ENCODE results near the gene NANP. TPM values are rescaled to one million over a fixed set of nuclear protein-coding genes. Genes with fewer than 3 reads are reported as not detected.

The NANP gene
- total RNA-seq, 1 experiment from 2014 or later, result 7.1 TPM

DNA sequence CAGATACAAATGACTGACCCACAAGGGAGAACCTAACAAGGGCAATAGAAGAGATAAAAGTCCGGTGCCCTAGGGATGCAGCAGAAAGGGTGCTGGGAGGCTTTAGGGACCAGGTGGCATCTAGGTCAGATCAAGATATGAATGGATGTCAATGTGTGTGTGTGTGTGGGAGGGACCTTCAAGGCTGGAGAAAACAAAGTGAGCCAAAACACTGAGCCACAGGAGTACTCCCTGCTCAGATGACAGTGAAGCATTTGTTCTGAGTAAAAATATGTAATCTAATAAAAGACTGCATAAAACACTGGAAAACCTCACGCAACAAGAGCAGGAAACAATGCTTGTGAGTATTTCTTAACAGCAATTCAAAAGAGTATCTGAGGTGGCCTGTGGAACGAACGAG lies 44.6 kb upstream of the NANP start:
- peaks cover 6 to 8% (median 7%) of the 10 kb centered on the region in 3 experiments; a peak in 6 of 7 replicates for H3K36me3 Mint-ChIP-seq (ENCODE audit: insufficient read depth in 1 of 3, low read depth in 3 of 3)

More for the DNA sequence above, 44.6 kb upstream of the NANP start:
- Histone ChIP-seq H3K79me1 (ENCODE audit: insufficient read depth, low read depth, low read length, poor library complexity, severe bottlenecking) (no peaks in the 10 kb centered on the region), H3K79me2 (ENCODE audit: insufficient read depth, low read length) (no peaks in the 10 kb centered on the region), H4K8ac (replicated peaks; ENCODE audit: insufficient read length, low read depth, low read length) (no peak overlapping the region), H3K4ac (ENCODE audit: low read depth, low read length) (no peak overlapping the region), H3K56ac (ENCODE audit: insufficient read length, low read depth, low read length) (no peak overlapping the region), H2BK12ac (ENCODE audit: insufficient read length, low read depth, low read length) (no peak overlapping the region), H4K91ac (ENCODE audit: insufficient read length, low read depth, low read length) (no peak overlapping the region), H3K9ac (ENCODE audit: extremely low read depth, insufficient read length, low read length) (no peak overlapping the region), H3K23ac (ENCODE audit: insufficient read length, low read depth, low read length) (no peak overlapping the region), H2BK120ac (ENCODE audit: low read depth, low read length, poor library complexity, severe bottlenecking) (no peak overlapping the region), H3T11ph (ENCODE audit: low read length) (no peak overlapping the region), H2BK20ac (ENCODE audit: low read depth, low read length, poor library complexity, severe bottlenecking) (no peak overlapping the region), H4K5ac (ENCODE audit: insufficient read length, low read depth, low read length) (no peak overlapping the region), H2AFZ (ENCODE audit: low read length) (no peak overlapping the region), H3K23me2 (ENCODE audit: insufficient read length, low read depth, low read length, poor library complexity, severe bottlenecking) (no peaks in the 10 kb centered on the region), H3K27ac (ENCODE audit: insufficient read length, low read depth, low read length) (no peak overlapping the region), H3K4me1 (ENCODE audit: insufficient read depth, low read length) (no peaks in the 10 kb centered on the region), H2BK15ac (ENCODE audit: low read depth, low read length) (no peak overlapping the region), H3K27me3 (ENCODE audit: insufficient read depth, low read length) (no peaks in the 10 kb centered on the region), H2AK5ac (ENCODE audit: insufficient read length, low read length) (no peak overlapping the region), H3K4me2 (ENCODE audit: insufficient read depth, insufficient read length, low read length) (no peak overlapping the region), H2BK5ac (ENCODE audit: insufficient read length, low read length) (no peak overlapping the region), H3K14ac (ENCODE audit: insufficient read depth, low read length) (no peak overlapping the region), H3K9me3 (ENCODE audit: control insufficient read depth, low read depth, low read length) (no peaks in the 10 kb centered on the region), H4K20me1 (ENCODE audit: control insufficient read depth, insufficient read depth, insufficient read length) (no peaks in the 10 kb centered on the region), H3K18ac (ENCODE audit: insufficient read length, low read depth, low read length) (no peak overlapping the region)
- Mint-ChIP-seq H3K9me3 (no peaks in the 10 kb centered on the region; a peak in 1 of 5 replicates), H3K27me3 (ENCODE audit: low read depth) (no peaks in the 10 kb centered on the region), H3K4me3 (no peak overlapping the region), H3K27ac (no peak overlapping the region), H3K4me1 (peaks cover 13 to 15% of the 10 kb centered on the region in 2 experiments)
- no peak for DNase-seq
- TF ChIP-seq, protein P1, sequence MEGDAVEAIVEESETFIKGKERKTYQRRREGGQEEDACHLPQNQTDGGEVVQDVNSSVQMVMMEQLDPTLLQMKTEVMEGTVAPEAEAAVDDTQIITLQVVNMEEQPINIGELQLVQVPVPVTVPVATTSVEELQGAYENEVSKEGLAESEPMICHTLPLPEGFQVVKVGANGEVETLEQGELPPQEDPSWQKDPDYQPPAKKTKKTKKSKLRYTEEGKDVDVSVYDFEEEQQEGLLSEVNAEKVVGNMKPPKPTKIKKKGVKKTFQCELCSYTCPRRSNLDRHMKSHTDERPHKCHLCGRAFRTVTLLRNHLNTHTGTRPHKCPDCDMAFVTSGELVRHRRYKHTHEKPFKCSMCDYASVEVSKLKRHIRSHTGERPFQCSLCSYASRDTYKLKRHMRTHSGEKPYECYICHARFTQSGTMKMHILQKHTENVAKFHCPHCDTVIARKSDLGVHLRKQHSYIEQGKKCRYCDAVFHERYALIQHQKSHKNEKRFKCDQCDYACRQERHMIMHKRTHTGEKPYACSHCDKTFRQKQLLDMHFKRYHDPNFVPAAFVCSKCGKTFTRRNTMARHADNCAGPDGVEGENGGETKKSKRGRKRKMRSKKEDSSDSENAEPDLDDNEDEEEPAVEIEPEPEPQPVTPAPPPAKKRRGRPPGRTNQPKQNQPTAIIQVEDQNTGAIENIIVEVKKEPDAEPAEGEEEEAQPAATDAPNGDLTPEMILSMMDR (conservative IDR thresholded peaks at IDR 0.05), result no peak
- no CpG with 5 or more reads among the region's 4 CpGs for WGBS (ENCODE audit: extremely low coverage, insufficient read length, low lambda C conversion rate)
